H1 (cell line): Measurements from ENCODE around the gene PPCDC. TPM values are rescaled to one million over a fixed set of nuclear protein-coding genes. Genes with fewer than 3 reads are reported as not detected.

Experiments
- BRCA1 ChIP-seq: IDR thresholded peaks from 2 replicates; pipeline ENCODE4 v1.6.1; 2012; ENCODE audit warnings: low read depth, low read length, improper control_type of control experiment
- JUN ChIP-seq: IDR thresholded peaks from 2 replicates; pipeline ENCODE4 v1.6.1; 2011; ENCODE audit warnings: low read depth, mild to moderate bottlenecking, improper control_type of control experiment, low read length
- MAFK ChIP-seq: IDR thresholded peaks from 2 replicates; pipeline ENCODE4 v1.6.1; 2012; ENCODE audit warnings: low read depth, mild to moderate bottlenecking, improper control_type of control experiment, low read length
- NANOG ChIP-seq: IDR thresholded peaks from 2 replicates; pipeline ENCODE4 v1.6.1; 2011; ENCODE audit warnings: low read length, low read depth, mild to moderate bottlenecking, inconsistent platforms; ENCODE audit not compliant: insufficient read depth, poor library complexity, severe bottlenecking
- NRF1 ChIP-seq: IDR thresholded peaks from 2 replicates; pipeline ENCODE4 v1.6.1; 2011; ENCODE audit warnings: mild to moderate bottlenecking, low read depth, low read length, improper control_type of control experiment
- polyA plus RNA-seq, 7 experiments: library from polyadenylated mRNA; depleted of rRNA in 3 of 7; stranded (reverse) in 5 of 7; unstranded in 2 of 7; fragments of >200 nt in 5 of 7; fragments of 200-250 nt in 2 of 7; gene quantifications; 1 replicate in 5 of 7; 2 replicates in 1 of 7; 4 replicates in 1 of 7; pipeline versions ENCODE4 v1.2.1 to v1.2.3, GENCODE V29; 2011 to 2013; ENCODE audit warnings: missing spikeins in 2 of 7, mixed read lengths in 2 of 7
- total RNA-seq: library from RNA; stranded (reverse); fragmentation: NEBNext Ultra II Directional; extraction: Animal tissue kit (Norgen Biotek cat#: 25700); gene quantifications from 2 replicates; pipeline ENCODE4 v1.2.1, GENCODE V29; 2021

The PPCDC gene
- total and polyA plus RNA-seq, 2 of the 8 experiments (the other 6 are each of a cell fraction or from before 2014, with no cell fraction given), result 11.3 to 29.7 TPM

- no peak for TF ChIP-seq JUN
- TF ChIP-seq MAFK, result no peak
- no peak for TF ChIP-seq NRF1
- no peak for TF ChIP-seq NANOG
- TF ChIP-seq BRCA1, result no peak
Measured at GRCh38 chr15:75031848-75032247, 8.5 kb downstream of the PPCDC start (continued).
